HEK293 (cell line): Measurements from ENCODE around the gene INHA.

Source experiments
- GLI2 ChIP-seq: fragments of 450-650 bp; formaldehyde crosslinking; IDR thresholded peaks from 2 replicates; pipeline ENCODE4; 2017; ENCODE audit warnings: missing biosample characterization, missing genetic modification characterization, low read depth, borderline replicate concordance
- ZNF121 ChIP-seq: fragments of 450-650 bp; formaldehyde crosslinking; IDR thresholded peaks from 2 replicates; pipeline ENCODE4 v1.5.1; 2016; ENCODE audit warnings: missing biosample characterization, missing genetic modification characterization
- ZNF138 ChIP-seq: fragments of 450-650 bp; formaldehyde crosslinking; IDR thresholded peaks from 2 replicates; pipeline ENCODE4 v1.5.1; 2016; ENCODE audit warnings: missing biosample characterization, missing genetic modification characterization, borderline replicate concordance
- ZNF274 ChIP-seq, 2 experiments: fragments of 200-500 bp in 1 of 2; fragments of 450-650 bp in 1 of 2; sonication (Bioruptor generic) in 1 of 2; formaldehyde crosslinking in 1 of 2; IDR thresholded peaks; 2 replicates each; pipeline versions ENCODE4 v1.5.1 to v1.6.1; 2014 to 2016; ENCODE audit warnings: borderline replicate concordance in 1 of 2, inconsistent platforms in 1 of 2, low read length in 1 of 2, missing biosample characterization in 1 of 2, missing genetic modification characterization in 1 of 2
- ZNF366 ChIP-seq: fragments of 450-650 bp; formaldehyde crosslinking; conservative IDR thresholded peaks from 2 replicates; pipeline ENCODE4 v1.5.1; 2016; ENCODE audit warnings: missing biosample characterization, missing genetic modification characterization
- ZNF530 ChIP-seq: fragments of 450-650 bp; formaldehyde crosslinking; IDR thresholded peaks from 2 replicates; pipeline ENCODE4 v1.5.1; 2016; ENCODE audit warnings: low read depth, missing biosample characterization, missing genetic modification characterization
- ZNF707 ChIP-seq: fragments of 450-650 bp; formaldehyde crosslinking; IDR thresholded peaks from 2 replicates; pipeline ENCODE4 v1.5.1; 2016; ENCODE audit warnings: missing biosample characterization, missing genetic modification characterization
- ZNF792 ChIP-seq: fragments of 450-650 bp; formaldehyde crosslinking; IDR thresholded peaks from 2 replicates; pipeline ENCODE4 v1.5.1; 2016; ENCODE audit warnings: missing biosample characterization, missing genetic modification characterization
- TF ChIP-seq, protein P1 (sequence below): fragments of 450-650 bp; formaldehyde crosslinking; IDR thresholded peaks from 2 replicates; pipeline ENCODE4 v1.5.1; 2017; ENCODE audit warnings: missing biosample characterization, mild to moderate bottlenecking, missing genetic modification characterization, moderate library complexity
- TF ChIP-seq, protein P2 (sequence below): fragments of 450-650 bp; formaldehyde crosslinking; IDR thresholded peaks from 2 replicates; pipeline ENCODE4 v1.5.1; 2016; ENCODE audit warnings: missing biosample characterization, missing genetic modification characterization
- TF ChIP-seq, protein P3 (sequence below): fragments of 450-650 bp; formaldehyde crosslinking; optimal IDR thresholded peaks from 2 replicates; pipeline ENCODE3; 2016; ENCODE audit warnings: missing biosample characterization, mild to moderate bottlenecking, missing genetic modification characterization

DNA sequence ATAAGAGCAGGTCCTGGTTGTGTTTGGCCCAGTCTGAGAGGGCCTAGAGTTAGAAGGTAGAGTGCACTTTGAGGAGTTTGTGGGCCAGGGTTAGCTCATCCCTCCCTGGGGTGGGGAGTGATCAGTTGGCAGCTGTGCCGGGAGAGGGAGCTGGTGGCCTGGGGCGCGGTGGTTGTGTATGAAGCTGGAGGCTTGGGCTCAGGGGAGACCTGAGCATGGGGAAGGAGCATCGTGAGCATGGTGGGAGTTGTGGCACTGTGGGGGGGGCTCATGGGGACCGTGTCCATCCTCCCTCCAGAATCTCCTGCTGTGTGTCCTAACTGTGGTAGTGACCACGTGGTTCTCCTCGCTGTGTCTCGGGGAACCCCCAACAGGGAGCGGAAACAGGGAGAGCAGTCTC, 39.2 kb downstream of the INHA start:
- no peak for TF ChIP-seq ZNF707 (tag by site-specific recombination)
- TF ChIP-seq, protein P1, sequence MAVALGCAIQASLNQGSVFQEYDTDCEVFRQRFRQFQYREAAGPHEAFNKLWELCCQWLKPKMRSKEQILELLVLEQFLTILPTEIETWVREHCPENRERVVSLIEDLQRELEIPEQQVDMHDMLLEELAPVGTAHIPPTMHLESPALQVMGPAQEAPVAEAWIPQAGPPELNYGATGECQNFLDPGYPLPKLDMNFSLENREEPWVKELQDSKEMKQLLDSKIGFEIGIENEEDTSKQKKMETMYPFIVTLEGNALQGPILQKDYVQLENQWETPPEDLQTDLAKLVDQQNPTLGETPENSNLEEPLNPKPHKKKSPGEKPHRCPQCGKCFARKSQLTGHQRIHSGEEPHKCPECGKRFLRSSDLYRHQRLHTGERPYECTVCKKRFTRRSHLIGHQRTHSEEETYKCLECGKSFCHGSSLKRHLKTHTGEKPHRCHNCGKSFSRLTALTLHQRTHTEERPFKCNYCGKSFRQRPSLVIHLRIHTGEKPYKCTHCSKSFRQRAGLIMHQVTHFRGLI, result no peak
- no peak for TF ChIP-seq ZNF138
- TF ChIP-seq, protein P2, sequence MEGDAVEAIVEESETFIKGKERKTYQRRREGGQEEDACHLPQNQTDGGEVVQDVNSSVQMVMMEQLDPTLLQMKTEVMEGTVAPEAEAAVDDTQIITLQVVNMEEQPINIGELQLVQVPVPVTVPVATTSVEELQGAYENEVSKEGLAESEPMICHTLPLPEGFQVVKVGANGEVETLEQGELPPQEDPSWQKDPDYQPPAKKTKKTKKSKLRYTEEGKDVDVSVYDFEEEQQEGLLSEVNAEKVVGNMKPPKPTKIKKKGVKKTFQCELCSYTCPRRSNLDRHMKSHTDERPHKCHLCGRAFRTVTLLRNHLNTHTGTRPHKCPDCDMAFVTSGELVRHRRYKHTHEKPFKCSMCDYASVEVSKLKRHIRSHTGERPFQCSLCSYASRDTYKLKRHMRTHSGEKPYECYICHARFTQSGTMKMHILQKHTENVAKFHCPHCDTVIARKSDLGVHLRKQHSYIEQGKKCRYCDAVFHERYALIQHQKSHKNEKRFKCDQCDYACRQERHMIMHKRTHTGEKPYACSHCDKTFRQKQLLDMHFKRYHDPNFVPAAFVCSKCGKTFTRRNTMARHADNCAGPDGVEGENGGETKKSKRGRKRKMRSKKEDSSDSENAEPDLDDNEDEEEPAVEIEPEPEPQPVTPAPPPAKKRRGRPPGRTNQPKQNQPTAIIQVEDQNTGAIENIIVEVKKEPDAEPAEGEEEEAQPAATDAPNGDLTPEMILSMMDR, result no peak
- TF ChIP-seq GLI2 (tag by site-specific recombination), result no peak
- TF ChIP-seq ZNF530, result no peak
- TF ChIP-seq ZNF792 (tag by site-specific recombination), result no peak
- no peak for TF ChIP-seq ZNF121 (tag by site-specific recombination)
- no peak for TF ChIP-seq ZNF366 (tag by site-specific recombination)
- TF ChIP-seq ZNF274 (IDR thresholded peaks at IDR 0.05; ENCODE audit: low read length), result no peak
- no peak for TF ChIP-seq ZNF274 (tag by site-specific recombination; IDR thresholded peaks at IDR 0.05; ENCODE audit: borderline replicate concordance)
- TF ChIP-seq, protein P3, sequence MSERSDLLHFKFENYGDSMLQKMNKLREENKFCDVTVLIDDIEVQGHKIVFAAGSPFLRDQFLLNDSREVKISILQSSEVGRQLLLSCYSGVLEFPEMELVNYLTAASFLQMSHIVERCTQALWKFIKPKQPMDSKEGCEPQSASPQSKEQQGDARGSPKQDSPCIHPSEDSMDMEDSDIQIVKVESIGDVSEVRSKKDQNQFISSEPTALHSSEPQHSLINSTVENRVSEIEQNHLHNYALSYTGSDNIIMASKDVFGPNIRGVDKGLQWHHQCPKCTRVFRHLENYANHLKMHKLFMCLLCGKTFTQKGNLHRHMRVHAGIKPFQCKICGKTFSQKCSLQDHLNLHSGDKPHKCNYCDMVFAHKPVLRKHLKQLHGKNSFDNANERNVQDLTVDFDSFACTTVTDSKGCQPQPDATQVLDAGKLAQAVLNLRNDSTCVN (tag by site-specific recombination), result no peak
